AG04449 (cell line): ENCODE measurements around the gene BTG1.

Experiments
- CTCF ChIA-PET: fragments of 350-600 bp; formaldehyde crosslinking; extraction: SDS; loops from one replicate; lab custom pipeline; 2021; ENCODE audit warnings: antibody characterized with exemption; lab: Yijun Ruan, JAX
- POLR2A ChIA-PET: fragments of 400-600, 350-600 bp; formaldehyde crosslinking; extraction: SDS; loops from one replicate; lab custom pipeline; 2020; ENCODE audit warnings: antibody characterized with exemption, inconsistent platforms; lab: Yijun Ruan, JAX
- DNase-seq: peaks from one replicate; pipeline ENCODE4 v3.0.0-alpha.2; 2010; ENCODE audit warnings: low read depth, low spot score
- H3K4me3 ChIP-seq: 2 replicates; pipeline ENCODE4 v1.5.1; 2011; ENCODE audit warnings: low read depth, mild to moderate bottlenecking, control low read depth, low read length
- TF ChIP-seq, protein P1 (sequence below): IDR thresholded peaks from one replicate; pipeline ENCODE4 v1.5.1; 2011; ENCODE audit warnings: mild to moderate bottlenecking, moderate library complexity, low read length, control low read depth, inconsistent platforms; ENCODE audit not compliant: insufficient read depth; ENCODE audit errors: missing control alignments

Gene BTG1

DNA sequence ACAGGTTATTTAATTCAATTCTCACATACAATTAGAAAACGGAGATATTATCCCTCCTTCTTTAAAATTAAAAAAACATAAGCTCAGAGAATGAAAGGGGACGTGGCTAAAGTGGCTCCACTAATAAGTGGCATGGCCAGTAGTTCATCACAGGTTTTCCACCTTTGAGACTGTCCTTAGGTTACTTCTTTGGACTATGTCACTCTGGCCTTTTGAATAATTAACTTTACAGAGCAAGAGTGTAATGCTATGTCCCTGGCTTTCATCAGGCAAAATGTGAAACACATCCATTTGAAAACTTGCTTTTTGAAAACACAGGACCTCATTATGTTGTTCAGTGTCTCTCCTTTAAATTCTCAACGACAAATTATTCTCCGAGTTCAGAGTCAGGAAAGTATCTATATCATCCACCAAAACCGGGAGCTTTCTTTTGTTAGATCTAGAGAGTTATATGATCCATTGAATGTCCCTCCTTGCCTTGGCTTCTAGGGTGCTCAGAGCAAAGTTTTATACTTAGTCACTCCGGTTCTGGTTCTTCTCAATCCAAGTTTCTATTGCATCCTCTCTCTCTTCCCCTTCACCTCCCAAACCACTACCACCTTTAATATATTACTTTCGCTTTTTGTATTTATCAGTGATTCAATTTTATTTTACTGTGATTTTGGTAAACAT lies 43.0 kb upstream of the BTG1 start:
- POLR2A ChIA-PET, result no interaction called here
- CTCF ChIA-PET, result no interaction called here
- no peak for DNase-seq
- no peak overlapping the region for H3K4me3 ChIP-seq
- TF ChIP-seq, protein P1, sequence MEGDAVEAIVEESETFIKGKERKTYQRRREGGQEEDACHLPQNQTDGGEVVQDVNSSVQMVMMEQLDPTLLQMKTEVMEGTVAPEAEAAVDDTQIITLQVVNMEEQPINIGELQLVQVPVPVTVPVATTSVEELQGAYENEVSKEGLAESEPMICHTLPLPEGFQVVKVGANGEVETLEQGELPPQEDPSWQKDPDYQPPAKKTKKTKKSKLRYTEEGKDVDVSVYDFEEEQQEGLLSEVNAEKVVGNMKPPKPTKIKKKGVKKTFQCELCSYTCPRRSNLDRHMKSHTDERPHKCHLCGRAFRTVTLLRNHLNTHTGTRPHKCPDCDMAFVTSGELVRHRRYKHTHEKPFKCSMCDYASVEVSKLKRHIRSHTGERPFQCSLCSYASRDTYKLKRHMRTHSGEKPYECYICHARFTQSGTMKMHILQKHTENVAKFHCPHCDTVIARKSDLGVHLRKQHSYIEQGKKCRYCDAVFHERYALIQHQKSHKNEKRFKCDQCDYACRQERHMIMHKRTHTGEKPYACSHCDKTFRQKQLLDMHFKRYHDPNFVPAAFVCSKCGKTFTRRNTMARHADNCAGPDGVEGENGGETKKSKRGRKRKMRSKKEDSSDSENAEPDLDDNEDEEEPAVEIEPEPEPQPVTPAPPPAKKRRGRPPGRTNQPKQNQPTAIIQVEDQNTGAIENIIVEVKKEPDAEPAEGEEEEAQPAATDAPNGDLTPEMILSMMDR, result no peak

DNA sequence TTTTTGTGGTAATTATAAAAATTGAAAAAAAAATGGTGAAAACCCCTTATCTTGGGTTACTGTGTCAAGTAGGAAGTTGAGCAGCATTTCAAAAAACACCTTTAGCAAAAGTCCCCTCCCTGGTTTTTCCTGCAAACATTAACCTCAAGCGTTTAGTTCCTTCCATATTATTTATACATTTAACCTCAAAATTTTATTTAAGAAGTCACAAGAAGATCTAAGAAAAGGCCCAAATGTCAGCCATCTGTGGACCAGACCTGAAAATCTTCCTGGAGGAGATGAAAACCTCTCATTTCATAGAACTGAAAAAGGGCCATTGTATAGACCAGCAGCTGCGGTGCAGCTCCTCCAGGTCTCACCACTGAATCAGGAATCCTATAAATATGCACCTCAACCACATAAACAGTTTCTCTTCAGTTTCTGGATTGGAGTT lies 40.4 kb upstream of the BTG1 start:
- CTCF ChIA-PET, result no interaction called here
- TF ChIP-seq, protein P1, result no peak
- H3K4me3 ChIP-seq, result no peak overlapping the region
- no peak for DNase-seq
- POLR2A ChIA-PET, result no interaction called here

DNA sequence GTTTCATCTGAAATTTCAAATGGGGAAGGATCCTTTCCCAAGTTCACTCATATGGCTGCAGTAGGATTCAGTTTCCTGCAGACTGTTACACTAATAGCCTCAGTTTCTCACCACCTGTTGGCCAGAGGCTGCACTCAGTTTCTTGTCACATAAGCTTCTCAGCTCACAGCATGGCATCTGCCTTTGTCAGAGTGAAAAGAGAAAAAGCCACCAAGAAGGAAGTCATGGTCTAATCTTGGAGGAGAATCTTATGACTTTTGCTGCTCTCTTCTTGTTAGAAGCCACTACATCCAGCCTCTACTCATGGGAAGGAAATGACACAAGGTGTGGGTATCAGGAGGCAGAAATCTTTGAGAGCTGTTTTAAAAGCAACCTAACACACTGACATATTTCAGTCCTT lies 39.4 kb upstream of the BTG1 start:
- ChIA-PET CTCF (no interaction called here), POLR2A (no interaction called here)
- TF ChIP-seq, protein P1, result no peak
- no peak overlapping the region for H3K4me3 ChIP-seq
- DNase-seq, result no peak

DNA sequence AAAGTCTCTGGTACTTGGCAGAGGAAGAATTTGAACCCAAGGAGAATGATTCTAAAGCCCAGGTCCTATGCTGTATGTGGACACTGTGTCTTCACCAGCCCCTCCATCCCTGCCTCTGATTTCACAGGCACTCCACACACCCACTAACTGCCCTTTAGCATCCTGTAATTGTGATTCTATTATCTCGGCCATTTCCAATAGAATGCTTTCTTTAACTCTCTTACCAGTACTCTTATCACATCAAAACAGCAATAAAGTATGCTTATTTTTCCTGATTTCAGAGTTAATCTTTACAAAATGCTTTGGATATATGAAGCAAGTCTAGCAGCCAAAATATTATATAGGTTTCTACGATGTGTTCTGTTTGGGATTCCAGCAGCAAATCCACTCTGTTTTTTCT lies 37.9 kb upstream of the BTG1 start:
- TF ChIP-seq, protein P1, result no peak
- no peak for DNase-seq
- no peak overlapping the region for H3K4me3 ChIP-seq
- CTCF ChIA-PET, result no interaction called here
- POLR2A ChIA-PET, result no interaction called here

DNA sequence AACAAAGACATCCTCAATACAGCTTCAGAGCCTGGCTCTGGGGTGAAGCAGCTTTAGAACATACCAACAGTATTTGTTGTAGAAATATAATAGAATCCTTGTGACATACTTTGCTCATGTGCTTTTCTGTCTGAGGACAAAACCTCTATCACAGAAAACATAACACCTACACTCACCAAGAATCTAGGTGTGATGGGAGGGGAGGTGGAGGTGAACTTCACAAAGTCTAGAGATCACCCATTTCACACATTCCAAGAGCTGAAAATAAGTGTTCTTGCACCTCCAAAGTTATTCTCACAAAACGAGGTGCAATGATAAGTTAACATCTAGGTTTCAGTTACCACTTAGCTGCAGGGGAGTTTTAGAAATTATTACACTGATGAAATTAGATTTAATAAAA lies 32.7 kb upstream of the BTG1 start:
- ChIA-PET CTCF (no interaction called here), POLR2A (no interaction called here)
- DNase-seq, result no peak
- no peak overlapping the region for H3K4me3 ChIP-seq
- TF ChIP-seq, protein P1, result no peak

DNA sequence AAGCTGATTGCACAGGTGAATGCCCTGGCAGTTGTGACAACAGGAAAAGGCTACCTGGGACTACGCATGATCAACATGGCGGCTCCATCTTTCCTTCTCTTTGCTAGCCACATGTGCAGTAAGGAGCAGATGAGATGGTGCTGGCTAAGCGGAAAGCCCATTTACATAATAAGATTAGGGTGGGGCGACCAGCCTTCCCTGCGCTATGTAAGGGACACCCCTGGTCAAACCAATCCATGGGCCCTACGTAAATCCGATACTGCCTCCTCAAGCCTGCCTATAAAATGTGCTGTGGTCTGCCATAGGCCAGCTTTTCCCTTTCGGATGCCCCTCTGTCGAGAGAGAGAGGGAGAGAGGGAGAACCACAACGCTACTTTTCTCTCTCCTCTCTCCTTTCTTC lies 31.0 kb upstream of the BTG1 start:
- TF ChIP-seq, protein P1, result no peak
- ChIA-PET CTCF (no interaction called here), POLR2A (no interaction called here)

More for the DNA sequence above, 31.0 kb upstream of the BTG1 start:
- H3K4me3 ChIP-seq, result no peak overlapping the region
- DNase-seq, result no peak
